Measurements from ENCODE around the gene NAP1L4. TPM values are rescaled to one million over a fixed set of nuclear protein-coding genes. Genes with fewer than 3 reads are reported as not detected.
A peak's percentile ranks its signal among the peaks of the same experiment; 100 is the strongest.

The NAP1L4 gene
- total and polyA plus RNA-seq, 7 experiments from 2014 or later = 134 to 356 (median 292) TPM

- peak overlapping the region; percentile 45 for H3K27ac ChIP-seq (ENCODE audit: low read depth, low read length)
- H3K9me3 ChIP-seq (ENCODE audit: control insufficient read depth in 2 of 3, low read length in 3 of 3) = no peaks in the 10 kb centered on the region
- H3K27me3 Mint-ChIP-seq = no peaks in the 10 kb centered on the region
- intact Hi-C loops (cut with micrococcal nuclease) = loop anchor here (1.0 to 5.0 kb wide), 11 partner anchors 8 to 613 kb away; partner anchors contain the start of genes CARS1 (in 2 of the 2), NAP1L4 (in 2 of the 2) and TSSC4 (in 1 of the 2)
- H3K4me3 ChIP-seq (ENCODE audit: low read length) = peak overlapping the region; percentile 46
- peaks cover 0 to 62% (median 3%) of the 10 kb centered on the region in 3 experiments for H3K36me3 ChIP-seq (ENCODE audit: control insufficient read depth in 2 of 3, insufficient read depth in 3 of 3, low read length in 3 of 3)
- ChIA-PET CTCF (interaction anchor here (0.6 to 3.4 kb wide), 13 partner anchors 11 to 482 kb away, joined by 3 to 39 read pairs (median 5); partner anchors contain the start of gene NAP1L4), POLR2A (interaction anchor here (1.0 to 6.0 kb wide), 10 partner anchors 10 to 122 kb away, joined by 3 to 142 read pairs (median 6); partner anchors contain the start of gene NAP1L4)
- H3K36me3 Mint-ChIP-seq = peaks cover 0 to 30% (median 13%) of the 10 kb centered on the region in 5 donors
- H3K4me3 Mint-ChIP-seq = peak overlapping the region; percentile 60 to 82 (median 72)
- H3K27ac Mint-ChIP-seq = peak overlapping the region; percentile 80 to 97 (median 93)
- ATAC-seq = peak; percentile 93
- H3K27me3 ChIP-seq (ENCODE audit: control insufficient read depth in 2 of 2, insufficient read depth in 2 of 2, low read length in 2 of 2) = no peaks in the 10 kb centered on the region
- peaks cover 30 to 36% of the 10 kb centered on the region in 2 donors for H3K4me1 ChIP-seq (ENCODE audit: control insufficient read depth in 2 of 2, insufficient read depth in 2 of 2, low read length in 2 of 2)
- H3K4me1 Mint-ChIP-seq = peaks cover 11 to 60% (median 40%) of the 10 kb centered on the region in 7 donors
- DNase-seq = peak; percentile 43 to 95 (median 90)
- no peaks in the 10 kb centered on the region for H3K9me3 Mint-ChIP-seq
Measured at GRCh38 chr11:3014057-3014938, 22.2 kb upstream of the NAP1L4 start.

- ChIA-PET CTCF (interaction anchor here (1.2 kb wide), 1 partner anchor 77 kb away, joined by 3 read pairs; no protein-coding TSS in a partner anchor), POLR2A (interaction anchor here (0.6 to 6.0 kb wide), 3 partner anchors 21 to 710 kb away, joined by 3 to 142 read pairs (median 4); partner anchors contain the start of genes C11orf21, NAP1L4 and TSPAN32)
- Mint-ChIP-seq H3K36me3 (peaks cover 4 to 29% (median 13%) of the 10 kb centered on the region in 5 donors), H3K9me3 (no peaks in the 10 kb centered on the region), H3K27ac (peak overlapping the region in 7 of 9 donors; percentile 36 to 89 (median 60)), H3K4me1 (peaks cover 14 to 57% (median 30%) of the 10 kb centered on the region in 7 donors), H3K4me3 (peak overlapping the region in 1 of 10 donors; percentile 29), H3K27me3 (no peaks in the 10 kb centered on the region)
- DNase-seq (no peak), ATAC-seq (no peak)
- H3K4me1 ChIP-seq (ENCODE audit: control insufficient read depth in 2 of 2, insufficient read depth in 2 of 2, low read length in 2 of 2) = peaks cover 30 to 36% of the 10 kb centered on the region in 2 donors
- no peak overlapping the region for H3K4me3 ChIP-seq (ENCODE audit: low read length)
- H3K36me3 ChIP-seq (ENCODE audit: control insufficient read depth in 2 of 3, insufficient read depth in 3 of 3, low read length in 3 of 3) = peaks cover 0 to 58% (median 0%) of the 10 kb centered on the region in 3 experiments
- no peaks in the 10 kb centered on the region for H3K9me3 ChIP-seq (ENCODE audit: control insufficient read depth in 2 of 3, low read length in 3 of 3)
- H3K27ac ChIP-seq (ENCODE audit: low read depth, low read length) = no peak overlapping the region
- intact Hi-C loops (cut with micrococcal nuclease) = loop anchor here in 1 of 2 donors (5.0 kb wide), 1 partner anchor 80 kb away; no protein-coding TSS in a partner anchor
- no peaks in the 10 kb centered on the region for H3K27me3 ChIP-seq (ENCODE audit: control insufficient read depth in 2 of 2, insufficient read depth in 2 of 2, low read length in 2 of 2)
Measured at GRCh38 chr11:3011891-3012885, 20.1 kb upstream of the NAP1L4 start.

- Histone ChIP-seq H3K4me1 (ENCODE audit: control insufficient read depth in 2 of 2, insufficient read depth in 2 of 2, low read length in 2 of 2) (peaks cover 22 to 28% of the 10 kb centered on the region in 2 donors), H3K36me3 (ENCODE audit: control insufficient read depth in 2 of 3, insufficient read depth in 3 of 3, low read length in 3 of 3) (peaks cover 0 to 63% (median 0%) of the 10 kb centered on the region in 3 experiments), H3K27me3 (ENCODE audit: control insufficient read depth in 2 of 2, insufficient read depth in 2 of 2, low read length in 2 of 2) (no peaks in the 10 kb centered on the region), H3K9me3 (ENCODE audit: control insufficient read depth in 2 of 3, low read length in 3 of 3) (no peaks in the 10 kb centered on the region), H3K4me3 (ENCODE audit: low read length) (no peak overlapping the region), H3K27ac (ENCODE audit: low read depth, low read length) (no peak overlapping the region)
- Mint-ChIP-seq H3K4me3 (peak overlapping the region in 1 of 10 donors; percentile 47), H3K4me1 (peaks cover 14 to 48% (median 24%) of the 10 kb centered on the region in 7 donors), H3K27me3 (no peaks in the 10 kb centered on the region), H3K9me3 (no peaks in the 10 kb centered on the region), H3K36me3 (peaks cover 4 to 28% (median 13%) of the 10 kb centered on the region in 5 donors), H3K27ac (peak overlapping the region in 6 of 9 donors; percentile 28 to 92 (median 48))
- ATAC-seq (no peak), DNase-seq (no peak)
- CTCF ChIA-PET = no interaction called here
- intact Hi-C loops (cut with micrococcal nuclease) = loop anchor here in 1 of 2 donors (5.0 kb wide), 1 partner anchor 82 kb away; no protein-coding TSS in a partner anchor
- POLR2A ChIA-PET = no interaction called here
Measured at GRCh38 chr11:3010521-3011275, 18.6 kb upstream of the NAP1L4 start.

GRCh38 chr11:3010004-3010403 is 17.9 kb upstream of the NAP1L4 start:
- Mint-ChIP-seq H3K36me3 (peaks cover 4 to 23% (median 13%) of the 10 kb centered on the region in 5 donors), H3K9me3 (no peaks in the 10 kb centered on the region), H3K4me3 (peak overlapping the region in 1 of 10 donors; percentile 50), H3K27me3 (no peaks in the 10 kb centered on the region), H3K27ac (peak overlapping the region in 6 of 9 donors; percentile 13 to 92 (median 64)), H3K4me1 (peaks cover 8 to 42% (median 17%) of the 10 kb centered on the region in 7 donors)
- peaks cover 15 to 21% of the 10 kb centered on the region in 2 donors for H3K4me1 ChIP-seq (ENCODE audit: control insufficient read depth in 2 of 2, insufficient read depth in 2 of 2, low read length in 2 of 2)
- H3K4me3 ChIP-seq (ENCODE audit: low read length) = no peak overlapping the region
- DNase-seq (no peak), ATAC-seq (no peak)
- no peaks in the 10 kb centered on the region for H3K27me3 ChIP-seq (ENCODE audit: control insufficient read depth in 2 of 2, insufficient read depth in 2 of 2, low read length in 2 of 2)
- CTCF ChIA-PET = no interaction called here
- POLR2A ChIA-PET = no interaction called here
- no peak overlapping the region for H3K27ac ChIP-seq (ENCODE audit: low read depth, low read length)
- no peaks in the 10 kb centered on the region for H3K9me3 ChIP-seq (ENCODE audit: control insufficient read depth in 2 of 3, low read length in 3 of 3)
- intact Hi-C loops (cut with micrococcal nuclease) = loop anchor here in 1 of 2 donors (5.0 kb wide), 1 partner anchor 82 kb away; no protein-coding TSS in a partner anchor
- H3K36me3 ChIP-seq (ENCODE audit: control insufficient read depth in 2 of 3, insufficient read depth in 3 of 3, low read length in 3 of 3) = peaks cover 0 to 63% (median 0%) of the 10 kb centered on the region in 3 experiments

- CTCF ChIA-PET = no interaction called here
- peak overlapping the region in 1 of 10 donors; percentile 50 for H3K4me3 Mint-ChIP-seq
Measured at GRCh38 chr11:3009481-3009880, 17.4 kb upstream of the NAP1L4 start.

More at GRCh38 chr11:3009481-3009880, 17.4 kb upstream of the NAP1L4 start:
- H3K4me3 ChIP-seq (ENCODE audit: low read length) = no peak overlapping the region
- H3K4me1 Mint-ChIP-seq = peaks cover 4 to 36% (median 12%) of the 10 kb centered on the region in 7 donors
- peaks cover 4 to 23% (median 13%) of the 10 kb centered on the region in 5 donors for H3K36me3 Mint-ChIP-seq
- intact Hi-C loops (cut with micrococcal nuclease) = no loop called here
- H3K27ac ChIP-seq (ENCODE audit: low read depth, low read length) = no peak overlapping the region
- H3K9me3 Mint-ChIP-seq = no peaks in the 10 kb centered on the region
- POLR2A ChIA-PET = interaction anchor here (1.1 kb wide), 1 partner anchor 17 kb away, joined by 3 read pairs; the partner anchor contains the start of gene NAP1L4
- H3K9me3 ChIP-seq (ENCODE audit: control insufficient read depth in 2 of 3, low read length in 3 of 3) = no peaks in the 10 kb centered on the region
- peaks cover 11 to 17% of the 10 kb centered on the region in 2 donors for H3K4me1 ChIP-seq (ENCODE audit: control insufficient read depth in 2 of 2, insufficient read depth in 2 of 2, low read length in 2 of 2)
- H3K36me3 ChIP-seq (ENCODE audit: control insufficient read depth in 2 of 3, insufficient read depth in 3 of 3, low read length in 3 of 3) = peaks cover 0 to 66% (median 0%) of the 10 kb centered on the region in 3 experiments
- peak overlapping the region in 7 of 9 donors; percentile 24 to 92 (median 72) for H3K27ac Mint-ChIP-seq
- no peak for DNase-seq
- H3K27me3 ChIP-seq (ENCODE audit: control insufficient read depth in 2 of 2, insufficient read depth in 2 of 2, low read length in 2 of 2) = no peaks in the 10 kb centered on the region
- no peaks in the 10 kb centered on the region for H3K27me3 Mint-ChIP-seq
- no peak for ATAC-seq

All from naive thymus-derived CD4-positive, alpha-beta T cell (primary cell).